Gastroesophageal sphincter (tissue), 4 donors: Measurements from ENCODE around the gene REN. TPM values are rescaled to one million over a fixed set of nuclear protein-coding genes. Genes with fewer than 3 reads are reported as not detected.

Source experiments
- ATAC-seq: fragments of 150-250 bp; one replicate; pipeline ENCODE4 v1.9.1; 2016; ENCODE audit warnings: mild to moderate bottlenecking, moderate library complexity
- H3K27ac ChIP-seq, 4 donors: fragments of 200-600 bp; sonication (generic) in 3 of 4; 1 replicate in 3 of 4; 2 replicates in 1 of 4; pipeline ENCODE4 v1.5.1; 2016 to 2019
- H3K27me3 ChIP-seq: fragments of 200-600 bp; sonication (generic); one replicate; pipeline ENCODE4 v1.5.1; 2019
- H3K36me3 ChIP-seq, 2 donors: fragments of 200-600 bp; sonication (generic); one replicate each; pipeline ENCODE4 v1.5.1; 2019; ENCODE audit warnings: control low read depth in 1 of 2
- H3K4me1 ChIP-seq, 3 donors: fragments of 200-600 bp; sonication (generic); 1 replicate in 2 of 3; 2 replicates in 1 of 3; pipeline ENCODE4 v1.5.1; 2016 to 2019; ENCODE audit warnings: control low read depth in 2 of 3
- H3K4me3 ChIP-seq, 2 donors: fragments of 200-600 bp; sonication (generic); one replicate each; pipeline ENCODE4 v1.5.1; 2019; ENCODE audit warnings: mild to moderate bottlenecking in 1 of 2, moderate library complexity in 1 of 2
- H3K9me3 ChIP-seq, 3 donors: fragments of 200-600 bp; sonication (generic); one replicate each; pipeline ENCODE4 v1.5.1; 2017 to 2019; ENCODE audit warnings: control low read depth in 2 of 3
- CTCF ChIP-seq, 4 experiments: fragments of 200-600 bp in 2 of 4; fragments of 450-650 bp in 2 of 4; sonication (generic) in 1 of 4; IDR thresholded peaks; one replicate each; pipeline ENCODE4 v1.5.1; 2017 to 2019; ENCODE audit warnings: antibody characterized with exemption in 4 of 4, mild to moderate bottlenecking in 2 of 4, moderate library complexity in 2 of 4
- EP300 ChIP-seq: sonication (generic); formaldehyde crosslinking; IDR thresholded peaks from one replicate; pipeline ENCODE4 v1.6.1; 2017; ENCODE audit warnings: antibody characterized with exemption, mild to moderate bottlenecking
- POLR2A ChIP-seq, 2 donors: fragments of 450-650 bp; IDR thresholded peaks; one replicate each; pipeline ENCODE4 v1.6.1; 2017; ENCODE audit warnings: antibody characterized with exemption in 2 of 2, mild to moderate bottlenecking in 2 of 2, moderate library complexity in 1 of 2
- POLR2AphosphoS5 ChIP-seq: sonication (generic); formaldehyde crosslinking; IDR thresholded peaks from one replicate; pipeline ENCODE4 v1.6.1; 2017; ENCODE audit warnings: antibody characterized with exemption
- WGBS, 2 donors: methylation state at CpG; one replicate each; pipeline ENCODE4 v1.1.5; 2018; ENCODE audit warnings: low coverage in 1 of 2; 5-methylcytosine and 5-hydroxymethylcytosine counted together
- total RNA-seq, 4 donors: library from RNA; depleted of rRNA; stranded (reverse); fragments of >200 nt; gene quantifications; one replicate each; pipeline ENCODE4 v1.1.0, GENCODE V29; 2016

Gene REN
- total RNA-seq, 4 donors from 2014 or later: not detected

GRCh38 chr1:204161609-204162493 lies 4.3 kb downstream of the REN start:
- Histone ChIP-seq H3K27me3 (peaks cover 45% of the 10 kb centered on the region), H3K36me3 (no peaks in the 10 kb centered on the region), H3K4me1 (peaks cover 0 to 6% (median 0%) of the 10 kb centered on the region in 3 donors), H3K27ac (no peak overlapping the region), H3K4me3 (no peak overlapping the region), H3K9me3 (no peaks in the 10 kb centered on the region)
- WGBS, 2 donors: 41 to 52% methylated on average over 8 to 10 of the region's 14 CpGs
- no peak for ATAC-seq
- TF ChIP-seq CTCF (IDR thresholded peaks at IDR 0.05) (no peak), POLR2AphosphoS5 (no peak), POLR2A (IDR thresholded peaks at IDR 0.05) (no peak), EP300 (no peak)

DNA sequence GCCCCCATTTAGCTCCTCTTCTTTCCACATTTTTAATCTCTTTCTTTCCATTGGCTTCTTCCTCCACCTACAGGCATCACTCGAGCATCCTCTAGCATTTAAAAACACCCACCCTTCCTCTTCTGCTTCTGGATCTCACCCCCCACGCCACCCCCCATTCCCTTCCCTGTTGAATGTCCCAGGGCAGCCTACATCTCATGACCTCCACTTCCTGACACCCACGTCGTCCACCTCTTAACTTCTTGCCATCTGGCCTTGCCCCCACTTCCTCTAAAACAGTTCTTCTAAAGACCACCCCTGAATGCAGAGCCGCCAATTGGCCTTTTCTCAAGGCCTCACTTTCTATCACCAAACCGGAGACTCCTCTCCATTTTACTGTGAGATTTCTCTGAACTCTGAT lies 8.2 kb downstream of the REN start:
- 57 to 72% methylated on average over 5 to 6 of the region's 6 CpGs for WGBS, 2 donors
- Histone ChIP-seq H3K27me3 (peaks cover 71% of the 10 kb centered on the region), H3K4me3 (no peak overlapping the region), H3K4me1 (peaks cover 0 to 7% (median 0%) of the 10 kb centered on the region in 3 donors), H3K27ac (no peak overlapping the region), H3K9me3 (no peaks in the 10 kb centered on the region), H3K36me3 (no peaks in the 10 kb centered on the region)
- no peak for TF ChIP-seq POLR2A (IDR thresholded peaks at IDR 0.05)
- no peak for TF ChIP-seq POLR2AphosphoS5
- no peak for TF ChIP-seq CTCF (IDR thresholded peaks at IDR 0.05)
- no peak for TF ChIP-seq EP300
- no peak for ATAC-seq

- no peak for TF ChIP-seq POLR2AphosphoS5
- TF ChIP-seq POLR2A (IDR thresholded peaks at IDR 0.05): no peak
- TF ChIP-seq EP300: no peak
- no peak for TF ChIP-seq CTCF (IDR thresholded peaks at IDR 0.05)
- WGBS, 2 donors: 78 to 80% methylated on average over 2 to 3 of the region's 10 CpGs
- no peaks in the 10 kb centered on the region for H3K36me3 ChIP-seq
- no peak overlapping the region for H3K27ac ChIP-seq
- H3K4me3 ChIP-seq: no peak overlapping the region
- H3K4me1 ChIP-seq: peaks cover 0 to 20% (median 11%) of the 10 kb centered on the region in 3 donors
- no peak for ATAC-seq
- peaks cover 78% of the 10 kb centered on the region for H3K27me3 ChIP-seq
- no peaks in the 10 kb centered on the region for H3K9me3 ChIP-seq
Measured at GRCh38 chr1:204155881-204156280, 10.3 kb downstream of the REN start.

DNA sequence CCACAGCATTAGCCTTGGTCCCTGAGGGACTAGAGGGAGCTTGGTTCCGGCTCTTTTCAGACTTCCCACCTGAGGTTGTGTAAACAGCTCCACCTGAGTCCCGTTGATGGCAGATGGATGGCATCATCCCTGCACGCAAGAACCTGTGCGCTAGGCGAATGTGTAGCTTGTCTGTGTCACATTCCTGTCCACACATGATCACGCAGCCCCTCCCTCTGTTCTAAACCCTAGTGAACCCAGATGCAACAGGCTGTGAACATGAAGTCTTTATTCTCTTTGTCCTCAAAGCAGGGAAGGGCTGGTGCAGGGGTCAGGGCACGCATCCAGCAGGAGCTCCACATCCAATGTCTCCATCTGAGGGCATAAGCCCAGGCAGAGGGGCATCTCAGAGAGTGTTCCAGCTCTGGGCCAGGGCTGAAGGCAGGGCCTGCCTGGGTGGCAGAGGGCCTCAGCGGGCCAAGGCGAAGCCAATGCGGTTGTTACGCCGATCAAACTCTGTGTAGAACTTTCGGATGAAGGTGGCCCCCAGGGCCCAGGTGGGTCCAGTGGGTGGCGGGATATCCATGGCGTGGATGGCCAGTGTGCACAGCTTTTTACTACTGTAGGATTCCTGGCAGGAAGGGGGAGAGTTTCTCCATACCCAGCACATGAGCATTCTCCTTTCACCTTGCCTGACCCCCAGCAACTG lies 11.4 kb downstream of the REN start:
- TF ChIP-seq EP300 (no peak), POLR2A (IDR thresholded peaks at IDR 0.05) (no peak), POLR2AphosphoS5 (no peak), CTCF (IDR thresholded peaks at IDR 0.05) (no peak)
- H3K36me3 ChIP-seq: no peaks in the 10 kb centered on the region
- 94 to 100% methylated on average over 1 to 10 of the region's 15 CpGs for WGBS, 2 donors
- peaks cover 0 to 29% (median 13%) of the 10 kb centered on the region in 3 donors for H3K4me1 ChIP-seq
- no peaks in the 10 kb centered on the region for H3K9me3 ChIP-seq
- ATAC-seq: no peak
- H3K4me3 ChIP-seq: no peak overlapping the region
- H3K27ac ChIP-seq: no peak overlapping the region
- H3K27me3 ChIP-seq: peaks cover 71% of the 10 kb centered on the region
